Testis (tissue), 3 donors: ENCODE data around the gene ARHGAP5. TPM values are rescaled to one million over a fixed set of nuclear protein-coding genes. Genes with fewer than 3 reads are reported as not detected.

Experiments
- DNase-seq: peaks from one replicate; pipeline ENCODE4 v3.0.0-alpha.2; 2019
- H3K27ac ChIP-seq, 2 donors: fragments of 200-600 bp; sonication (generic); one replicate each; pipeline ENCODE4 v1.5.1; 2019
- H3K27me3 ChIP-seq: fragments of 200-600 bp; sonication (generic); one replicate; pipeline ENCODE4 v1.5.1; 2019
- H3K36me3 ChIP-seq: fragments of 200-600 bp; sonication (generic); one replicate; pipeline ENCODE4 v1.5.1; 2017; ENCODE audit warnings: low read depth; ENCODE audit errors: missing control alignments
- H3K4me1 ChIP-seq: fragments of 200-600 bp; sonication (generic); one replicate; pipeline ENCODE4 v1.5.1; 2019
- H3K4me3 ChIP-seq, 2 donors: fragments of 200-600 bp; sonication (generic); one replicate each; pipeline ENCODE4 v1.5.1; 2017 to 2019
- H3K9me3 ChIP-seq: fragments of 200-600 bp; sonication (generic); one replicate; pipeline ENCODE4 v1.5.1; 2017
- CTCF ChIP-seq, 3 experiments: fragments of 450-650 bp in 2 of 3; fragments of 200-600 bp in 1 of 3; sonication (generic) in 1 of 3; IDR thresholded peaks; one replicate each; pipeline ENCODE4 v1.5.1; 2016 to 2019; ENCODE audit warnings: antibody characterized with exemption in 3 of 3, mild to moderate bottlenecking in 2 of 3, moderate library complexity in 1 of 3
- POLR2A ChIP-seq: fragments of 450-650 bp; IDR thresholded peaks from one replicate; pipeline ENCODE4 v1.6.1; 2017; ENCODE audit warnings: antibody characterized with exemption, mild to moderate bottlenecking, moderate library complexity
- WGBS, 2 donors: methylation state at CpG; one replicate each; pipeline ENCODE4 v1.1.5; 2018; 5-methylcytosine and 5-hydroxymethylcytosine counted together
- intact Hi-C: fragments of 100-400 bp; cut with DNase I; formaldehyde crosslinking; loops from one replicate; pipeline ENCODE4 v1.15.1; 2023; ENCODE audit warnings: low total_unique reads
- polyA plus RNA-seq: library from polyadenylated mRNA; stranded (reverse); fragments of 350-450 nt; fragmentation: Illumina TruSeq; extraction: RNeasy Lipid Tissue Mini Kit (QIAGEN cat#74804); gene quantifications from one replicate; pipeline ENCODE4 v1.2.3, GENCODE V29; 2014; ENCODE audit warnings: low read depth, low replicate concordance; ENCODE audit not compliant: insufficient read depth
- total RNA-seq, 2 donors: library from RNA; depleted of rRNA; stranded (reverse); fragments of >200 nt; gene quantifications; one replicate each; pipeline ENCODE4 v1.2.3, GENCODE V29; 2016

Gene ARHGAP5
- total and polyA plus RNA-seq, 3 donors from 2014 or later = 41.5 to 161 (median 115) TPM

DNA sequence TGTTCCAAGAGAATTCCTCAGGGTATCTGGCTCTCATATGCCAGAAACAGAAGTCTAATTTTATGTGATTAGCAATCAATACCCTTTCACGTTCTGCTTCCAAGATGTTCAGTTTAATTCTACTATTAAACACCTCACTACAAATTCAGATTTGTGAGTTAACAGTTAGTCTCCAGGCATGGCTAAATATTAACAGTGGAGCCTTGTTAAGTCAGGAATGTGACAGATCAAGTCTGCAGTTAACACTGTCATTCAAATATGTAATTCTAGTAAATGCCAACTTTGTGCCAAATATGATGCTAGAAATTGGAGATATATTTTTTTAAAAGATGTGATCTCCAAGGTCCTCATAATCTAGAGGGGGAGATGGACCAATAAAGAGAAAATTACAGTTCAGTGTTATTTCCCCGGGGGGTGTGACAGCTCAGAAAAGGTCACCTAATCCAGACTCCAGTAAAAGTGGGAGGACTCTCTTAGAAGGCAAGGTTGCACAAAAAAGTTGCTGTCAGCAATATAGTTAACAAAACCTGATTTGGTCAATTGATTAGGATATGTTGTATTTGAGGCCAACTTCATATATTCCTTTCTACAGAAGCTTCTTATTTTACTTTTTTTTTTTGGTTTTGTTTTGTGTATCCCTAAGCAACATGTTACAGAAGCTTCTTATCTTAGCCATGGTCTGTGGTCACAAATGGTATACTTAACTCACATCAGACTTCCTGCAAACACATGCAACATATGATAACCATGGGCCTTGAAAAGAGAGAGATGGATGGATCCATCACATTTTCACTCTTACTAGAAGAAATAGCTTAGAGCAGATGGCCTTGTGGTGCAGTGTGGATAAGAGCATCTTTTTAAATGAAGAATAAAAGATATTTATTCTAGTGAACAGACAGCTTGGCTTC lies 106.3 kb downstream of the ARHGAP5 start:
- Histone ChIP-seq H3K27me3 (no peaks in the 10 kb centered on the region), H3K9me3 (no peaks in the 10 kb centered on the region), H3K36me3 (no peaks in the 10 kb centered on the region), H3K27ac (no peak overlapping the region), H3K4me3 (no peak overlapping the region), H3K4me1 (no peaks in the 10 kb centered on the region)
- DNase-seq = no peak
- intact Hi-C loops = no loop called here
- TF ChIP-seq POLR2A (no peak), CTCF (IDR thresholded peaks at IDR 0.05) (no peak)
- WGBS, 2 donors = 87 to 89% methylated on average over 2 of the region's 2 CpGs

GRCh38 chr14:32185097-32185496 lies 108.0 kb downstream of the ARHGAP5 start:
- H3K27me3 ChIP-seq = no peaks in the 10 kb centered on the region
- TF ChIP-seq CTCF (IDR thresholded peaks at IDR 0.05) (no peak), POLR2A (no peak)
- H3K27ac ChIP-seq = no peak overlapping the region
- WGBS, 2 donors = 88 to 100% methylated on average over 1 of the region's 1 CpG
- DNase-seq = no peak
- no peak overlapping the region for H3K4me3 ChIP-seq
- H3K36me3 ChIP-seq = no peaks in the 10 kb centered on the region
- intact Hi-C loops = no loop called here
- no peaks in the 10 kb centered on the region for H3K9me3 ChIP-seq
- H3K4me1 ChIP-seq = no peaks in the 10 kb centered on the region

DNA sequence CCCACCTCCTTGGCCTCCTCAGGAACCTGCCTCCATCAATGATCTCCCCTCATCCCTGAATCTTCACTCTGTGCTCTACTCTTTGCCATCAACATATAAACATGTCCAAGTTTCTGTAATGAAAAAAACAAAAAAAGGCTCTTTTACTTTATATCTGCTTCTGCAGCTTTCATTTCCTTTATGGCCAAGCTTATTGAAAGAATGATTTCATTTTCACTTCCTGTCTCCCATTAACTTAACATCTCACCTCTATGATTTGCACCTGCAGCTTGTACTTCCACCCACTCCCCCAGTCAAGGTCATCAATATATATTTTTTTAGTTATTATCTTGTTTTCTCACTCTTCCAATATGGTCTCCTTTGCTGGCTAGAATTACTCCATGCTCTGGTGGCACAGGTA lies 109.1 kb downstream of the ARHGAP5 start:
- Histone ChIP-seq H3K36me3 (no peaks in the 10 kb centered on the region), H3K4me1 (no peaks in the 10 kb centered on the region), H3K9me3 (no peaks in the 10 kb centered on the region), H3K27ac (no peak overlapping the region), H3K27me3 (no peaks in the 10 kb centered on the region), H3K4me3 (no peak overlapping the region)
- no peak for TF ChIP-seq POLR2A
- no peak for TF ChIP-seq CTCF (IDR thresholded peaks at IDR 0.05)
- intact Hi-C loops = no loop called here
- no peak for DNase-seq

- no peak overlapping the region for H3K4me3 ChIP-seq
- no peaks in the 10 kb centered on the region for H3K36me3 ChIP-seq
- WGBS, 2 donors = 72 to 81% methylated on average over 1 of the region's 1 CpG
- H3K9me3 ChIP-seq = no peaks in the 10 kb centered on the region
- no peaks in the 10 kb centered on the region for H3K27me3 ChIP-seq
- intact Hi-C loops = no loop called here
- TF ChIP-seq POLR2A = no peak
- TF ChIP-seq CTCF (IDR thresholded peaks at IDR 0.05) = no peak
- no peak for DNase-seq
- H3K4me1 ChIP-seq = no peaks in the 10 kb centered on the region
- no peak overlapping the region for H3K27ac ChIP-seq
These were observed 112.7 kb downstream of the ARHGAP5 start for GRCh38 chr14:32189811-32190210.

- TF ChIP-seq POLR2A (no peak), CTCF (IDR thresholded peaks at IDR 0.05) (no peak)
- no peak overlapping the region for H3K27ac ChIP-seq
- H3K27me3 ChIP-seq = no peaks in the 10 kb centered on the region
- WGBS, 2 donors = 63 to 80% methylated on average over 3 of the region's 3 CpGs
- no peaks in the 10 kb centered on the region for H3K4me1 ChIP-seq
- H3K36me3 ChIP-seq = no peaks in the 10 kb centered on the region
- DNase-seq = no peak
- H3K9me3 ChIP-seq = no peaks in the 10 kb centered on the region
- no peak overlapping the region for H3K4me3 ChIP-seq
- intact Hi-C loops = no loop called here
These were observed 113.6 kb downstream of the ARHGAP5 start for GRCh38 chr14:32190673-32191072.
